Stimulated activated CD4-positive, alpha-beta T cell treated with anti-CD3 and anti-CD28 coated beads, Interleukin-12 subunit alpha, Interleukin-12 subunit beta, amount 100 ng/mL, for 48 hours (primary cell): Measurements from ENCODE around the gene REG3G.
"Not testable (repeated sequence)": the region's sequence is repeated elsewhere in the genome, so short reads cannot be mapped to it uniquely, and the experiment has no call there.

Source experiments
- DNase-seq, 3 donors: peaks; one replicate each; pipeline ENCODE4 v3.0.0-alpha.2; 2020; ENCODE audit warnings: low read depth in 2 of 3, low spot score in 1 of 3

REG3G gene

GRCh38 chr2:79013629-79014028 is 11.9 kb upstream of the REG3G start:
- no peak for DNase-seq

GRCh38 chr2:79016342-79016741 is 9.2 kb upstream of the REG3G start:
- no peak for DNase-seq

GRCh38 chr2:79026061-79026460 is 559 bp downstream of the REG3G start:
- no peak for DNase-seq

DNA sequence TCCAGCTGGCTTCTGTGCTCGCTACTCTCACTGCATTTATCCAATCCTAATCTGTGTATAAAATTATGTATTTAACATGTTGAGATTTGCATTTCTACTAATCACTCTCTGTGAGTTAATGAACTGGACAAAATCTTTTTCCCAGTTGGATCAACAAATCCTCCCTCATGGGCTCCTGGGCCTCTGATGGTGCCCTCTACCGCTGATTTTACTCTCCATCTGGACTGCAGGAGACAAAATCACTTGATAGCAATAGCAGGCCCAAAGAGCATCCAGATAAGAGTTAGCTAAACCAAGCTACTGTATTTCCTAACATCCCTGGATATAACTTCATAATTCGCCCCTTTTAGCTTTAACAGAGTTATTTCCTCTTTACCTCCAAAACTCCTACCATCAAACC is 14.4 kb downstream of the REG3G start:
- DNase-seq, result no peak

GRCh38 chr2:79041032-79041448 is 15.5 kb downstream of the REG3G start:
- DNase-seq, result no peak

DNA sequence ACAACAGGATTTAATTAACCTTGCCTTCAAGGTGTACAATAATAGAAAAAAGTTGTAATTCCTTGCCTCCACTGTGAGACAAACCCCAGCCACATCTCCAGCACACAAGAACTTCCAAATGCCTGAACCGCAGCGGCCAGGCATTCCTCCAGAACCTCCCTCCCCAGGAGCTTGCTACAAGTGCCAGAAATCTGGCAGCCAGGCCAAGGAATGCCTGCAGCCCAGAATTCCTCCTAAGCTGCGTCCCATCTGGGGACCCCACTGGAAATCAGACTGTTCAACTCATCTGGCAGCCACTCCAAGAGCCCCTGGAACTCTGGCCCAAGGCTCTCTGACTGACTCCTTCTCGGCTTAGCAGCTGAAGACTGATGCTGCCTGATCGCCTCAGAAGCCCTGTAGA is 28.0 kb downstream of the REG3G start:
- not testable (repeated sequence) for DNase-seq

- not testable (repeated sequence) for DNase-seq
These were observed 29.3 kb downstream of the REG3G start for GRCh38 chr2:79054769-79055168.

DNA sequence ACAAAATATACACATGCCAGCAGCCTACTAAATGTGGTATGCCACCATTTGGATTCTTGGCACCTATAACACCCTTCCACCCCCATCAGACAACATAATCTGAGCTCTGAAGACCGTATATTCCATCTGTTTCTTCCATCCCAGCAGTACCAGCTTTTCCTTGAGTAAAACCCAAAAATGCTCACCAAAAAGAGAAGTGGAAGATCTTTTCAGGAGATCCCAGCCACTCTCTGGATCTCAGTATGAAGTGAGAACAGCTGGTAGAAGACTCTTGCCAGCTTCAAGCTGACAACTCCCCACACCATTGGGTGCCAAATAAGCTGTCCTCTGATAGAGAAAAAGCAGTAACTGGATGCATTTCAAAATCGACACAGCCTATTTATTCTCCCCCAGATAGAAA is 39.7 kb downstream of the REG3G start:
- no peak for DNase-seq

GRCh38 chr2:79071078-79071477 is 45.6 kb downstream of the REG3G start:
- DNase-seq, result no peak
